ENCODE measurements around the gene ZNF710. TPM values are rescaled to one million over a fixed set of nuclear protein-coding genes. Genes with fewer than 3 reads are reported as not detected.
"Not testable (repeated sequence)": the region's sequence is repeated elsewhere in the genome, so short reads cannot be mapped to it uniquely, and the experiment has no call there.

ZNF710 gene
- total RNA-seq, 1 experiment from 2014 or later, result 11.3 TPM

- in situ Hi-C loops (cut with HindIII; ENCODE audit: low pct_unique_long_range_greater_than_20kb, low sequenced_read_pairs), result no loop called here
- no peak for DNase-seq (ENCODE audit: low read depth)
Measured at GRCh38 chr15:90064911-90065681, 64.0 kb downstream of the ZNF710 start.

DNA sequence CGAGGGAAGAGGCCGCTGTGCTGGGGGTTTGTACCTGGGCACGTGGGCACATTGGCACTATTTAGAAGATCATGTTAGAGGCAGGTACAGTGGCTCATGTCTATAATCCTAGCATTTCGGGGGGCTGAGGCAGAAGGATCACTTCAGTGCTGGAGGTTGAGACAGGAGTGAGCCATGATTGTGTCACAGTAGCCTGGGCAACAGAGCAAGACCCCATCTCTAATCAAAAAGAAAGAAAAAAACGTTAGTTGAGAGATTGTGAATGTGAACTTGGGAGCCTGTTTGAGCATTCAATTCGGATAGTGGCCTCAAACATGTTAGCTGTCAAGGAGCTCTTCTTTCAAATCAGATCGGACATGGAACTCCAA is 64.5 kb downstream of the ZNF710 start:
- in situ Hi-C loops (cut with HindIII; ENCODE audit: low pct_unique_long_range_greater_than_20kb, low sequenced_read_pairs), result no loop called here

GRCh38 chr15:90067181-90067952 is 66.2 kb downstream of the ZNF710 start:
- in situ Hi-C loops (cut with HindIII; ENCODE audit: low pct_unique_long_range_greater_than_20kb, low sequenced_read_pairs), result no loop called here
- no peak for DNase-seq (ENCODE audit: low read depth)

More for the DNA sequence above, 64.5 kb downstream of the ZNF710 start:
- DNase-seq (ENCODE audit: low read depth), result no peak

- in situ Hi-C loops (cut with HindIII; ENCODE audit: low pct_unique_long_range_greater_than_20kb, low sequenced_read_pairs), result no loop called here
Measured at GRCh38 chr15:90067953-90068606, 67.0 kb downstream of the ZNF710 start.

DNA sequence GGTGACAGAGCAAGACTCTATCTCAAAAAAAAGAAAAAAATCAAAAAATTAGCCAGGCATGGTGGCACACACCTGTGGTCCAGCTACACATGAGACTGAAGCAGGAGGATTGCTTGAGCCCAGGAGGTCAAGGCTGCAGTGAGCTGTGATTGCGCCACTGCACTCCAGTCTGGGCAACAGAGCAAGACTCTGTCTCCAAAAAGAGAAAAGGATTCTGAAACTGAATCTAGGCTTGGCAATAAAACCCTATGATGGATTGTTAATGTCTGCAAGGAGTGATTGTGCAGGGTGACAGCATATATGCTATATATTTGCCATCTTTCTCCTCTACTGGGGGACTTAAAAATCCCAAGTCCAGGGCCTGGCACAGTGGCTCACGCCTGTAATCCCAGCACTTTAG is 69.5 kb downstream of the ZNF710 start:
- in situ Hi-C loops (cut with HindIII; ENCODE audit: low pct_unique_long_range_greater_than_20kb, low sequenced_read_pairs); DNase-seq (ENCODE audit: low read depth): not testable (repeated sequence)

More at GRCh38 chr15:90067953-90068606, 67.0 kb downstream of the ZNF710 start:
- no peak for DNase-seq (ENCODE audit: low read depth)

- in situ Hi-C loops (cut with HindIII; ENCODE audit: low pct_unique_long_range_greater_than_20kb, low sequenced_read_pairs), result no loop called here
- DNase-seq (ENCODE audit: low read depth), result peak; percentile 48
Measured at GRCh38 chr15:90071220-90071807, 70.2 kb downstream of the ZNF710 start.

DNA sequence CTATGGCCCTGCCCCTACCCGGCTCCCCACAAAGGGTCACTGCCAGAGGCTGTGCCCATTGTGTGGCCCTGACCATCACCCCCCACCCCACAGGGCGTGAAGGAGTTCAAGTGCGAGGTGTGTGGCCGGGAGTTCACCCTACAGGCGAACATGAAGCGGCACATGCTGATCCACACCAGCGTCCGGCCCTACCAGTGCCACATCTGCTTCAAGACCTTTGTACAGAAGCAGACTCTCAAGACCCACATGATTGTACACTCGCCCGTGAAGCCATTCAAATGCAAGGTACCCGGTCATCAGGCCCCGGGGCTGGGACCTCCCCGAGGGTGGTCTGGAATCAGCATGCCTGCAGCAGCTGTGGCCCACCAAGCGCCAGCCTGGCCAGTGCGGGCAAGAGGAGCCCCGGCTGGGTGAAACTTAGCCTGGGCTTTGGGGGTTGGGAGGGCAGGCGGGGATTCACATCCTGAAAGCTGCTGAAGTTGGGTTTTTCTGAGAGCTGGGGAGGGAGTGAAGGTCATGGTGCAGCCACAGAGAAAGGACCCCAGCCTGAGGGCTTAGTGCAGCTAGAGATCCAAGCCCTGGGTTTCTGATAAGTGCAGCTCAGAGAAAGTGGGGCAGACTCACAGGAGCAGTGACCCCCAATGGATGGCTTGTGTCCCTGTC is 72.0 kb downstream of the ZNF710 start:
- in situ Hi-C loops (cut with HindIII; ENCODE audit: low pct_unique_long_range_greater_than_20kb, low sequenced_read_pairs), result no loop called here
- DNase-seq (ENCODE audit: low read depth), result no peak

DNA sequence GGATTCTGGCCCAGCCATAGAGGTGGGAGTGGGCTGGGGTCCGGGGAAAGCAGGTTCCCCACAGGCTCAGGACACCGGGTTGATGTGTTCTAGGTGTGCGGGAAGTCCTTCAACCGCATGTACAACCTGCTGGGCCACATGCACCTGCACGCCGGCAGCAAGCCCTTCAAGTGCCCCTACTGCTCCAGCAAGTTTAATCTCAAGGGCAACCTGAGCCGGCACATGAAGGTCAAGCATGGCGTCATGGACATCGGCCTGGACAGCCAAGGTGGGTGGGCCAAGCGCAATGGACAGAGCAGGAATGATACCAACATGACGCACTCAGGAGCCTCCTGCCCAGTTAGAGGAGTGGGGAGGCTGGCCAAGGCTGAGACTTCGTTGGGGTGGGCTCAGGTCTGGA is 72.9 kb downstream of the ZNF710 start:
- in situ Hi-C loops (cut with HindIII; ENCODE audit: low pct_unique_long_range_greater_than_20kb, low sequenced_read_pairs), result no loop called here
- no peak for DNase-seq (ENCODE audit: low read depth)

- in situ Hi-C loops (cut with HindIII; ENCODE audit: low pct_unique_long_range_greater_than_20kb, low sequenced_read_pairs), result no loop called here
- DNase-seq (ENCODE audit: low read depth), result no peak
Measured at GRCh38 chr15:90074916-90075315, 73.8 kb downstream of the ZNF710 start.

GRCh38 chr15:90075420-90076289 is 74.5 kb downstream of the ZNF710 start:
- no peak for DNase-seq (ENCODE audit: low read depth)
- in situ Hi-C loops (cut with HindIII; ENCODE audit: low pct_unique_long_range_greater_than_20kb, low sequenced_read_pairs), result no loop called here

GRCh38 chr15:90076716-90077115 is 75.6 kb downstream of the ZNF710 start:
- no peak for DNase-seq (ENCODE audit: low read depth)
- in situ Hi-C loops (cut with HindIII; ENCODE audit: low pct_unique_long_range_greater_than_20kb, low sequenced_read_pairs), result no loop called here

DNA sequence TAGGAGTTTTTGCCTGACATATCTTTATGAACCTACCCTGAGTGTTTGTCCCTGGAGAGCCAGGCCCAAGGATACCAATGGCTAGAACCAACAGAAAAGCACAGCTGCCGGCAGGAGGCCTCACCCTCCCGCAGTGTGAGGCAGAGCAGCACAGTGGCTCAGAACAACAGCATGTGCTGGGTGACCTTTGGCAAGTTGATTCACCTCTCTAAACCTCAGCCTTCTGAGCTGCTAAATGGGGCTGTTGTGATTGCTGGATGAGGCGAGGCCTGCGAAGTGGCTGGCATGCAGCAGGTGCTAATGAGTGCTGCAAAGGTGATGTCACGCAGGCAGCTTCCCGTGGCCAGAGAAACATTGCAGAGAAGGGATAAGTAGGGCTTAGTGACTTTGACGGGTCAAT is 77.8 kb downstream of the ZNF710 start:
- DNase-seq (ENCODE audit: low read depth), result no peak
- in situ Hi-C loops (cut with HindIII; ENCODE audit: low pct_unique_long_range_greater_than_20kb, low sequenced_read_pairs), result no loop called here

GRCh38 chr15:90079619-90080457 is 78.7 kb downstream of the ZNF710 start:
- in situ Hi-C loops (cut with HindIII; ENCODE audit: low pct_unique_long_range_greater_than_20kb, low sequenced_read_pairs), result no loop called here

GRCh38 chr15:90080458-90080755 is 79.3 kb downstream of the ZNF710 start:
- in situ Hi-C loops (cut with HindIII; ENCODE audit: low pct_unique_long_range_greater_than_20kb, low sequenced_read_pairs), result no loop called here
- DNase-seq (ENCODE audit: low read depth), result no peak

More at GRCh38 chr15:90079619-90080457, 78.7 kb downstream of the ZNF710 start:
- DNase-seq (ENCODE audit: low read depth), result no peak

- in situ Hi-C loops (cut with HindIII; ENCODE audit: low pct_unique_long_range_greater_than_20kb, low sequenced_read_pairs), result no loop called here
- no peak for DNase-seq (ENCODE audit: low read depth)
Measured at GRCh38 chr15:90080818-90081393, 79.8 kb downstream of the ZNF710 start.

DNA sequence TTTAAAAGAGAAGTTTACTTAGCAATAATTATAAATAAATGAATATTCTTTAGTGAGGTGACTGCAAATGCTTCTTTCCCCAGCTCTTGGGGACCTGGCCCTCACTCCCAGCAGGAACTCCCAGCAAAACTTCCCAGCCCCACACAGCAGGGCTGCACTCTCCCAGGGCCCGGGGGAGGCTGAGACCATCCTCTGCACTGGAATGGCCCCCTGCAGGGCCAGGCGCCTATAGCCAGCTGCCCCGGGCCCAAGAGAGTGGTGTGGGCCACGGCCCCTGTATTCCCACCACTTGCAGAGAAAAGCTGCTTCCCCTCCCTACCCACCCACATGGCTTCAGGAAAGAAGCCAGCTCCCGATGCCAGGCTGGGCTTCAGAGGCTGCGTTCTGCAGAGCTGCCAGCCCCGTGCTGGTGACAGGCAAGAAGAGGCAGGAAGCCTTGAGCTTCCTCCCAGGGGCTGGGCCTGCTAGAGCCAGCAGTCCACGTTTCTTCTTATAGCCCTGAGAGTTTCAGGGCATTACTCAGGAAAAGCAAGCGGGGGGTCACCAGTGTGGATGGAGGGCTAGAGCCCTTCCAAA is 81.1 kb downstream of the ZNF710 start:
- in situ Hi-C loops (cut with HindIII; ENCODE audit: low pct_unique_long_range_greater_than_20kb, low sequenced_read_pairs), result no loop called here
- no peak for DNase-seq (ENCODE audit: low read depth)
